AG08395 (cell line): Measurements from ENCODE around the gene CEP70.
"Not testable (repeated sequence)": the region's sequence is repeated elsewhere in the genome, so short reads cannot be mapped to it uniquely, and the experiment has no call there.

Source experiments
- DNase-seq: peaks from one replicate; pipeline ENCODE4 v3.0.0; 2012; ENCODE audit warnings: mixed read lengths, low spot score

The CEP70 gene, protein sequence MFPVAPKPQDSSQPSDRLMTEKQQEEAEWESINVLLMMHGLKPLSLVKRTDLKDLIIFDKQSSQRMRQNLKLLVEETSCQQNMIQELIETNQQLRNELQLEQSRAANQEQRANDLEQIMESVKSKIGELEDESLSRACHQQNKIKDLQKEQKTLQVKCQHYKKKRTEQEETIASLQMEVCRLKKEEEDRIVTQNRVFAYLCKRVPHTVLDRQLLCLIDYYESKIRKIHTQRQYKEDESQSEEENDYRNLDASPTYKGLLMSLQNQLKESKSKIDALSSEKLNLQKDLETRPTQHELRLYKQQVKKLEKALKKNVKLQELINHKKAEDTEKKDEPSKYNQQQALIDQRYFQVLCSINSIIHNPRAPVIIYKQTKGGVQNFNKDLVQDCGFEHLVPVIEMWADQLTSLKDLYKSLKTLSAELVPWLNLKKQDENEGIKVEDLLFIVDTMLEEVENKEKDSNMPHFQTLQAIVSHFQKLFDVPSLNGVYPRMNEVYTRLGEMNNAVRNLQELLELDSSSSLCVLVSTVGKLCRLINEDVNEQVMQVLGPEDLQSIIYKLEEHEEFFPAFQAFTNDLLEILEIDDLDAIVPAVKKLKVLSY

DNA sequence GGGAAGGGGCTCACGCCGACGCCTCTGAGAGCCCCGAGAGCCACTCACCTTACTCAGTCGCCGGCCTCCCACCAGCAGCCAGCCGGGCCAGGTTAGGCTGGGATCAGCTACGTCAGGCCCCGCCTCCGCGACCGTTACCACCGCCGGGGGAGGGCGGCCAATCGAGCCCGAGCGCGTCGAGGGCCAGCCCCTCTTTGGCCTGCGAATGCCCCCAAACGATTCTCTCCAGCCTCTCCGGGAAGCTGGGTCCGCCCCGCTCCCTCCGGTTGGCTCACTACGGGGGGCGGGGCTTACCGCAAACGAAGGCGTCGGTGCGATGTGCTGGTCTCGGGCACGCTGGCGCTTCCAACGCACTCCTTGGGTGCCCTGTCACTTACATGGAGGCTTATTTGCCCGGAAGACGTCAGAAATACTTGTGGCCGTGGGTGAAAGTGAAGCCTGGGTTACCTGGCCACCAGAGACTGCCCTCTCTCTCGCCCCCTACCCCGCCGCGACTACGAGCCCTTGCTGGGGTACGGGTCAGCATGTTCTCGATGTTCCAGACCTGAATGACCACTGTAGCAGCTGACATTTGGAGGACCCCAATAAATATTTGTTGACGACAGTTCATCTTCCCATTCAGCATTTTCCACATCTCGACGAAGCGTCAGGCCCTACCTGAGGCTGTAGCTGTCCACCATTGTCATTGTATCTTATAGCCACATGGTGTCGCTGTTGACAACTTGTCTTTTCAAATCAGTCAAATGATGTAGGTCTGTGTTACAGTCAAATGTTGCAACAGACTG is at the start of gene CEP70:
CEP70 (minus strand) TSS at position 111 of the 785 bp plus-strand sequence. CDS start 21,333 bp downstream, outside the sequence.
- peak; percentile 96 for DNase-seq

DNA sequence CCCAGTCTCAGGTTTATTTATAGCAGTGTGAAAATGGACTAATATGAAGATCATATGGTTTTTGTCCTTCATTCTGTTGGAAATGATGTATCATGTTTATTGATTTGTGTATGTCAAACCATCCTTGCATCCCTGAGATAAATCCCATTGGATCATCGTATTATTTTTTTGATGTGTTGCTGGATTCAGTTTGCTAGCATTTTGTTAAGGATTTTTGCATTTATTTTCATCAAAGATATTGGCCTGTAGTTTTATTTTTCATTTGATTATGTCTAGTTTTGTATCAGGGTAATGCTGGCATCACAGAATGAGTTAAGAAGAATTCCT is 48.8 kb upstream of the CEP70 start:
- no peak for DNase-seq

DNA sequence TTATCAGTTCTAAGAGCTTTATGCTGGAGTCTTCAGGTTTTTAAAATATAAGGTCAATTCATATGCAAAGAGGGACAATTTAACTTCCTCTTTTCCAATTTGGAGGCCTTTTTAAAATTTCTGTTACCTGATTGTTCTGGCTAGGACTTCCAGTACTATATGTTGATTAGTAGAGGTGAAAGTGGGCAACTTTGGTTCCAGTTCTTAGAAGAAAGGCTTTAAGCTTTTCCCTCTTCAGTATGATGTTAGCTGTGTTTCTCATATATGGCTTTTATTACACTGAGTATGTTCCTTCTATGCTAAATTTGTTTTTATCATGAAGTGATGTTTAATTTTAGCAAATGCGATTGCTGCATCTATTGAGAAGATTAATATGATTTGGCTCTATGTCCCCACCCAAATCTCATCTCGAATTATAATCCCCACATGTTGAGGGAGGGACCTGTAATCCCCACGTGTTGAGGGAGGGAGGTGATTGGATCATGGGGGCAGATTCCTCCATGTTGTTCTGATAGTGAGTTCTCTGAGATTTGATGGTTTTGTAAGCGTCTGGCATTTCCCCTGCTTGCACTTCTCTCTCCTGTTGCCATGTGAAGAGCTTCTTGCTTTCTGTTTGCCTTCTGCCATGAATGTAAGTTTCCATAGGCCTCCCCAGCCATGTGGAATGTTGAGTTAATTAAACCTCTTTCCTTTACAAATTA is 48.3 kb upstream of the CEP70 start:
- no peak for DNase-seq

DNA sequence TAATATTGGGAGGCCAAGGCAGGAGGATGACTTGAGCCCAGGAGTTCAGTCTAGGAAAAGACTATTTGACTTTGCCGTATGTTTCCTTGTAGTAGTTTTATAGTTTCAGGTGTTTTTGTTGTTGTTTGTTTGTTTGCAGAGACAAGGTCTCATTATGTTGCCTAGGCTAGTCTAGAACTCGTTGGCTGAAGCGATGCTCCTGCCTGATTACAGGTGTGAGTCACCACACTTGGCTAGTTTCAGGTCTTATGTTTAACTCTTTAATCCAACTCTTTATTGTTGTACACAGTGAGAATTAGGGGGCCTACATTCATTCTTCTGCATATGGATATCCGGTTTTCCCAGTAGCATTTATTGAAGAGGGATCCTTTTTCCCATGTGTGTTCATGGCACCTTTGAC is 46.5 kb upstream of the CEP70 start:
- no peak for DNase-seq

DNA sequence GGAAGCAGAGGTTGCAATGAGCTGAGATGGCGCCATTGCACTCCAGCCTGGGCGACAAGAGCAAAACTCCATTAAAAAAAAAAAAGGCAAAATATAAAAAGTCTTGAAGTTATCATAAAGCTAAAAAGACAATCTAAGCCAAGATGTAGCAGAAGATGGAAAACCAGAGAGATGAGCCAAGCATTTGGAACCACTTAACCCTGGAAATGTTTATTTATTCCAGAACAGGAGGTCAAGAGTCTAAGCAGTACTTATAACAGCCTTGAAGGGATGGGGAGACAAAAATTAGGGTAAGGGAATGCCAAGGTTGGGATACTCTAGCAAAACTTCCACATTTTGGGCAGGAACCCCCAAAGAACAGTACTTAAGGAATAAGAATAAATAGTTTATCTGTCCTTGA is 44.6 kb upstream of the CEP70 start:
- no peak for DNase-seq

DNA sequence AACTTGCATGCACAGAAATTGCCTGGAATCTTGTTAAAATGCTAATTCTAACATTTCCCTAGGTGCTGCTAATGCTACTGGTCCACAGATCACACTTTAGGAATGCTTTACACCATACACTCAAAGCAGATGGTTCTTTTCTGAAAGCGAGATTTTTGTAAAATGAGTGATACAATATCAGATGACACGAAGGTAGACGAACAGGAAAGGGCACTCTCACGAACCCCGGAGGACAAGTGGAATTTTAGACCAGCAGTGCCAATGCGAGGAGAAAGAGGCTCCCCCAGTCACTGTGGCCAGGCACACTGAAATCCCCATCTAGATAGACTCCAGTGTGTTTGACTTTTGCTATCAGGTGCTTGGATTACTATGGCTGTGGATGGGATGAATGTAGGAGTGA is 35.5 kb upstream of the CEP70 start:
- DNase-seq, result no peak

DNA sequence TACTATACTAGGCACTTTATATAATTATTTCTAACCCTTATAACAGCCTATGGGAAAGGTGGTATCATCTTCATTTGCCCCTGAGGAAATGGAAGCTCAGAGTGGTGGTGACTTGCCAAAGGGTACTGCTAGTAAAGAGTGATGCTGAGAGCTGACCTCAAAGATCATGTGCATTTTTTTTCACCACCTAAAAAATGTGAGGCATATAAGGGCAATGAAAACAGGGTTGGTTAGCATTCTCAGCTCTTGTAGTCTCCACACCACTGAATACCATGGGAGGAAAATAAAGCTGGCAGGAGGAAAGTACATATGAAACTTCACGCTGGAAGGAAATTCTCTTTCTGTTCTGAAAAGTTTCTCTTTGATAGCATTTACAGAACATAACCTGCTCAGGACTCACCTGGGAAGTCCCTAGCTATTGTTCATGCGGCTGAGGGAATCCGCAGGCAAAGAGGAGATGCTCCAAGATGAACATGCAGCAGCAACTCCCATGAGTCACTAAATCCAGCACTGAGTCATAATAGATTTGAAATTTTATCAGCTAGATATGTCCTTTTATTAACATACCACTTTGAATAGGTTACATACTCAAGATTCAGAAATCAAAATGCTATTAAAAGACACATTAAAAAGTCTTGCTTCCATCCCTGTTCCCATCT is 31.8 kb upstream of the CEP70 start:
- DNase-seq, result peak; percentile 10

DNA sequence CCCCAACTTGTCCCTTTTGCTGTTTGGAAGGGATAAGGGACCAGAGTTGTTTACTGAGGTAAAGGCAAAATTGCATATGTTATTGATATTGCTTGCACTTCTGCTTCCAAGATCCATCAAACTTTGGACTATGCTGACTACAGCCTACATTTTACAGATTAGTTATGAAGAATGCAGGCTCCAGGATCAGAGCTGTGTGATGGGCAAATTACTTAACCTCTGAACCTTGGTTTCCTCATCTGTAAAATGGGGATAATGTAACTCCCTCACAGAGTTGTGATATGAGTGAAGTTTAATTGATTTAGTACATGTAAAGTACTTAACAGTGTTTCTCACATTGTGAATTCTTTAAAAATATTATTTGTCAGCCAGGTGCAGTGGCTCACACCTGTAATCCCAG is 30.5 kb upstream of the CEP70 start:
- DNase-seq, result no peak

DNA sequence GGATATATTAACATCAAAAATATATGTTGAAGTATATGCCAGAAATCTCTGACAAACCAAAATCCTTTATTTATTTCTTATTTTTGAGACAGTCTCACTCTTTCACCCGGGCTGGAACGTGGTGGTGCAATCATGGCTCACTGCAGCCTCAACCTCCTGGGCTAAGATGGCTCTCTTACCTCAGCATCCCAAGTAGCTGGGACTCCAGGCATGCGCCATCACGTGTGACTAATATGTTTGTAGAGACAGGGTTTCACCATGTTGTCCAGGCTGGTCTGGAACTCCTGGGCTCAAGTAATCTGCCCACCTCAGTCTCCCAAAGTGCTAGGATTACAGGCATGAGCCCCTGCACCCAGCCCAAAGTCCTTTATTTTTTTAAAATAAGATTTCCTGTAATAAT is 26.4 kb upstream of the CEP70 start:
- DNase-seq, result no peak

DNA sequence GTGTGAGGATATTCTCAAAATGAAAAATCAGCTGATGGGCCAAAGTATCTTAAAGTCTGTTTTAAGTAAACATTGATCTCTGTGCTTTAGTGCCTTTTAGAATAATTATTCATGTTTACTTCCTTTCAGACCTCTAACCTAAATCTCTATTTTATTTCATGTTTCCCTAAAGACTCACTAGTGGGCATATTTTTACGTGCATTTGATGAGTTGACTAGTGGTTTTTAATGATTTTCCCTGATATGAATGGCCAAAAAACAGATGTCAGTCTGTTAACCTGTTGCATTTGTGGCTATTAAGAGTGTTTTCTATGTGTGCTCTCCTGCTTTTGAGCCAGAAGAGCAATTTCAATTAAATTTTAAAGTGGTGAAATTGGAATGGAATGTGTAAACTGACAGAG is 21.4 kb upstream of the CEP70 start:
- no peak for DNase-seq

DNA sequence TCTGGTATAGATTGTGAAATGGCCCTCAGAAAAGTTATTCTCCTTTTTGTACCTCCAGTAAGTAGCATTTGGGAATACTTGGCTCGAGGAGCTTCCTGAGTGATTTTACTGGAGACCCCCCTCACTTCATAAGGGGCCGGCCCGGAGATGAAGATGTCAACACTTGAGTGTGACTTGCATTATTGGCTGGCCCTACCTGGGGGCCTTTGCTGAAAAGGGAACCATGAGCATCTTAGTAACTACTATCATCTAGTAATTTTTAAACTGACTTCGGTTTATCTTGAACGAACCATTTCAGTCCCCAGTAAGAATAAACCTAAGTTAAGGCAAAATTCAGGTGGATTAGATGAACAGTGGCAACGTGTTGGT is 15.8 kb upstream of the CEP70 start:
- DNase-seq, result no peak

DNA sequence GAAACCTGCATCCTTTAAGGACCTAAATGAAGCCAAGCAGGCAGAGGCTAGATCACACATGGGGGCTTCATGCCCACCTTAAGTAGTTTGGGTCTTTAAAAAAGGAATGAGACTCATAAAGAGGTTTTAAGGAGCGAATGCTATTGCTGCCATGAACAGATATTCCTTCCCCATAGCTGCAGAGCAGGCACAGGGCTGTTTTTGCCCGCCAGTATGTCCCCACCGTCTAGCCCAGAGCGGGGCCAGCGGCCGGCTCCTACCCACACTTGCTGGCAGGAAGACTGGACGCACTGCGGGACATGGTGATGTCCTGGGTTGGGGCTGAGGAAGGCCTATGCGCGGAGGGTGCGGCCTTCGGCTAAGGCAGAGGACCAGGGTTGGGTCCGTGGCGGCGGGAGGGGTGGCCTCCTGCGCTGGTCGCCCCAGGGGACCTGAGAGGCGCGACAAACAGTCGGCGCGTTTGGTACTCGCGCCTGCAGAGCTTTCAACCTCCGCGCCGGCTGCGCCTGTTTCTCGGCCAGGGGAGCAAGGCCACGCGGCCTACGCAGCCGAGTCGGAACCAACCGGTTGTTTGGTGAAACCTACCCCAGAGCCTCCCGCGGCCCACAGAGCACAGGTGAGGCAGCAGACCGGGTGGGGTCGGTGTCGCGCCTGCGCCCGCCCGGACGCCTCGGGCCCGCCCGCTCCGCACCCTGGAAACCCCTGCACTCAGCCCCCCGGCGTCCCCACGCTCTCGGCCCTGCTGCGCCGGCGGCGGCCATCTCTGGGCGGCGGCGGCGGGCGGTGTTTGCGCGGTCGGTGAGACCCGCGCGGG is 14.5 kb upstream of the CEP70 start, which contains the start of gene FAIM:
FAIM (plus strand) TSS at position 450 of the 814 bp plus-strand sequence. CDS start 10,956 bp downstream, outside the sequence.
- peak; percentile 52 for DNase-seq

DNA sequence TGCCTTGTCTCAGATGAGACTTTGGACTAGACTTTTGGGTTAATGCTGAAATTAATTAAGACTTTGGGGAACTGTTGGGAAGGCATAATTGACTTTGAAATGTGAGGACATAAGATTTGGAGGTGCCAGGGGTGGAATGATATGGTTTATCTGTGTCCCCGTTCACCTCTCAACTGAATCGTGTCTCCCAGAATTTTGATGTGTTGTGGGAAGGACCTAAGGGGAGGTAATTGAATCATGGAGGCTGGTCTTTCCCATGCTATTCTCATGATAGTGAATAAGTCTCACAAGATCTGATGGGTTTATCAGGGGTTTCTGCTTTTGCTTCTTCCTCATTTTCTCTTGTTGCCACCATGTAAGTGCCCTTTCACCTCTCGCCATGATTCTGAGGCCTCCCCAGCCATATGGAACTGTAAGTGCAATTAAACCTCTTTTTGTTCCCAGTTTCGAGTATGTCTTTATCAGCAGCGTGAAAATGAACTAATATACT is 10.1 kb upstream of the CEP70 start:
- DNase-seq, result not testable (repeated sequence)

DNA sequence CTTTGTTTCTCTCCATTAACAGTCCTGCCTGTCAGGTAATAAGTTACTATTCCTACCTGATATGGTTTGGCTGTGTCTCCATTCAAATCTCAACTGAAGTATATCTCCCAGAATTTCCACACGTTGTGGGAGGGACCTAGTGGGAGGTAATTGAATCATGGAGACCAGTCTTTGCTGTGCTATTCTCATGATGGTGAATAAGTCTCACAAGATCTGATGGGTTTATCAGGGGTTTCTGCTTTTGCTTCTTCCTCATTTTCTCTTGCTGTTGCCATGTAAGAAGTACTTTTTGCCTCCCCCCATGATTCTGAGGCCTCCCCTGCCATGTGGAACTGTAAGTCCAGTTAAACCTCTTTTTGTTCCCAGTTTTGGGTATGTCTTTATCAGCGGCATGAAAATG is 7.6 kb upstream of the CEP70 start:
- DNase-seq, result not testable (repeated sequence)

DNA sequence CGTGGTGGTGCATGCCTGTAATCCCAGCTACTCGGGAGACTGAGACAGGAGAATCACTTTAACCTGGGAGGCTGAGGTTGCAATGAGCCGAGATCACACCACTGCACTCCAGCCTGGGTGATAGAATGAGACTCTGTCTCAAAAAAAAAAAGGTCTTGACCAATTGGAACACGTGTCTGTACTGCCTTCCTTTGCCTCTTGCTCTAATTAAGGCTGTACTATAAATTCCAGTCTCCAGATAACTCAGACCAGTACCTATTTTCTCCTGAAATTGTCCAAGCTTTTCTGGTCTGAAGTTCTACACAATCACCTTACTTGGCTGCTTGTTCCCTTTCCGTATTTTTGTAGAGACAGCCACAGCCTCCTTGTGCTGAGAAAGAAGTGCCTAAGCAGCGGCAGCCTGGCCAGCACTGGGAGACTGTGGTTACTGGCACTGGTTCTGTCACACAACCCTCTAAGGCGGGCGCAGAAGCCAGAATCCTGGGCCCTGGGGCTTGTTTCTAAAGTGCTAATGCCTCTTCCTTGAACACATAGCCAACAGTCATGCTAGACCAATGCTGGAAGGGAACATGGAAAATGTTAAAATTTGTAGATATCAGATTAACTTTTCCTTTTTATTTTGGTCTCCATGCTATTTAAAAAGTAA is 6.2 kb upstream of the CEP70 start:
- DNase-seq, result peak; percentile 65

DNA sequence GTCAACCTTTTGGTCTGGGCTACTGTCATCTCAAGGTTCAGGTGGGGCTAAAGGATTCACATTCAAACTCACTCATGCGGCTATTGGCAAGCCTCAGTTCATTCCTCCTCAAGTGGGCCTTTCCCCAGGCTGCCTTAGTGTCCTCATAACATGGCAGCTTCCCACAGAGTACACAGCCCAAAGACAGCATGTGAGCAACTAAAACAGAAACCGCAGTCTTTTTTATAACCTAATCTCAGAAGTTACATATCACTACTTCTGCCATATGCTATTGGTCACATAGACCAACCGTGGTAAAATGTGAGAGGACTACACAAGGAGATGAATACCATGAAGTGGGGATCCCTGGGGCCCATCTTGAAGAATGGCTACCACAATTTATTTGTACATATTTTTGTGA is 4.5 kb upstream of the CEP70 start:
- no peak for DNase-seq

DNA sequence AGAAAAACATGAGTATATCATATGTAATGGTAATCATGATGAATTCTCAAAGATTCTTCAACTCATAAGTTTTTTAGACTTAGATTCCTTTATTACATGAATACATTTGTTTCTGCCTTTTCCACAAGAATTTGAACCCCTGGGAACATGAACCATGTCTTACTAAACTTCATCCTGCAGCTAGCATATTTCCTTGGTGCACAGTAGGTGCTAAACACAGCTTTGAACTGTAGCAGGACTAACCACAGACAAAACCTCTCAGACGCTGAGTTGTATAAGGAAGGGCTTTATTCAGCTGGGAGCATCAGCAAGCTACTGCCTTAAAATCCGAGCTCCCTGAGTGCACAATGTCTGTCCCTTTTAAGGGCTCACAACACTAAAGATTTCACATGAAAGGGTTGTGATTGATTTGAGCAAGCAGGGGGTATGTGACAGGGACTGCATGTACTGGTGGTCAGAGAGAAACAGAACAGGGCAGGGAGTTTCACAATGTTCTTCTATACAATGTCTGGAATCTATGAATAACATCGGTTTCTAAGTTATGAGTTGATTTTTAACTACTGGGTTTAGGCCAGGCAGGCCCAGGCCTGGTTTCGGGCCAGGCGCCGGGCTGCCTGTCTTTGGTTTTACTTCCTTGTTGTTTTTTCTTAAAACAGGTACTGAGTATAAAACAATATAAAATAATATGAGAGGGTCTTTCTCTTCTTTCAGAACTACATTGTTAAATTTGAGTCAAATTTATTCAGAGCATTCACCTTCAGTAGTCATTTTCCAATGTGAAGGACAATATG is 3.3 kb upstream of the CEP70 start:
- not testable (repeated sequence) for DNase-seq

DNA sequence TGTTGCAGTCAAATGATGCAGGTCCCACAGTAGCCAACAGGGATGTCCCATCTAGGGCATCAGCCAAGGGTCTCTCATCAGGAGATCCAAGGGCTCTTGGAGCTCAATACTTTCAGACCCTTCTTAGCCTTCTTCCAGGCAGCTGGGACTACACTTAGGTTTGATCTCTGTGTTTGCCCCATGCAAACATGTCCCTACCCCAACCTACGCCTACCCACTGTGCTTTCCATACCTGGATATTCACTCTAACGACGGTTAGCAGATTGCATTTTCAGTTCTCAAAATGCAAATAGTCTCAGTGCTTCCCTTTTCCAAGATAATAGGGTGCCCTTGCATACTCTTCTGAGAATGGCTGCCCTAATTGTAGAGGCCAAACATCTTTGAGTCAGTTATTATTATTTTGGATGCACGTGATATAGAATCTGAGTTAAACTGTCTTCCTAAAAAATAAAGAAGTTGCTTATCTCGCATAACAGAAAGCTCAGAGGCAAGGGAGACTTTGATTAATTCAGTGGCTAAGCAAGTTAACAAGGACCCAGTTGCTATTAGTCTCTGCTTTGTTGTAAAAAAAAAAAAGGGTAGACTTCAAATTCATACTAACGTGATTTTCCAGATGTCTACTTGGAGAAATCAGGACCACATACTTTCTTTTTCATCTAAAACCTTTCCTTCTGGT is 1.0 kb upstream of the CEP70 start:
- DNase-seq, result no peak
